Motor neuron (in vitro differentiated cells): Measurements from ENCODE around the gene MB. TPM values are rescaled to one million over a fixed set of nuclear protein-coding genes. Genes with fewer than 3 reads are reported as not detected.

Experiments
- ATAC-seq, 8 experiments: fragments of 200-7000 bp; cut with Tn5 transposase; replicated peaks in 6 of 8; 2 replicates each; pipeline ENCODE4 v1.8.0; 2021; ENCODE audit warnings: mild to moderate bottlenecking in 8 of 8, moderate library complexity in 8 of 8
- H3K27ac ChIP-seq, 2 donors: fragments of 250-450 bp; sonication (Bioruptor Pico); 2 replicates each; pipeline ENCODE4 v1.9.0; 2021; ENCODE audit warnings: antibody characterized with exemption in 2 of 2, mild to moderate bottlenecking in 2 of 2, moderate library complexity in 1 of 2
- H3K4me1 ChIP-seq, 2 donors: fragments of 250-450 bp; sonication (Bioruptor Pico); replicated peaks in 1 of 2; 2 replicates each; pipeline ENCODE4 v1.6.1; 2021; ENCODE audit warnings: antibody characterized with exemption in 2 of 2, mild to moderate bottlenecking in 2 of 2, moderate library complexity in 1 of 2
- H3K4me3 ChIP-seq, 5 donors: fragments of 250-450 bp; sonication (Bioruptor Pico); 2 replicates each; pipeline ENCODE4 v1.9.0; 2021; ENCODE audit warnings: antibody characterized with exemption in 5 of 5, mild to moderate bottlenecking in 5 of 5, moderate library complexity in 4 of 5
- WGBS, 10 experiments: fragments of 450-650 bp; shearing (Covaris generic); methylation state at CpG; one replicate each; pipeline ENCODE4 v1.0.0; 2022; 5-methylcytosine and 5-hydroxymethylcytosine counted together
- in situ Hi-C, 9 experiments: fragments of 400-800 bp; cut with MboI; loops; one replicate each; pipeline ENCODE4 v1.15.0; 2021; ENCODE audit warnings: low sequenced_read_pairs in 9 of 9, low pct_unique_long_range_greater_than_20kb in 2 of 9; ENCODE audit not compliant: unreplicated experiment in 9 of 9
- total RNA-seq, 8 experiments: library from RNA; unstranded; fragments of 300-600 nt; gene quantifications; 2 replicates each; pipeline versions ENCODE4 v1.2.3 to v1.2.4, GENCODE V29; 2022

MB gene
- total RNA-seq, 8 experiments from 2014 or later, result 0.73 to 1.5 (median 0.76) TPM; not detected in 5

DNA sequence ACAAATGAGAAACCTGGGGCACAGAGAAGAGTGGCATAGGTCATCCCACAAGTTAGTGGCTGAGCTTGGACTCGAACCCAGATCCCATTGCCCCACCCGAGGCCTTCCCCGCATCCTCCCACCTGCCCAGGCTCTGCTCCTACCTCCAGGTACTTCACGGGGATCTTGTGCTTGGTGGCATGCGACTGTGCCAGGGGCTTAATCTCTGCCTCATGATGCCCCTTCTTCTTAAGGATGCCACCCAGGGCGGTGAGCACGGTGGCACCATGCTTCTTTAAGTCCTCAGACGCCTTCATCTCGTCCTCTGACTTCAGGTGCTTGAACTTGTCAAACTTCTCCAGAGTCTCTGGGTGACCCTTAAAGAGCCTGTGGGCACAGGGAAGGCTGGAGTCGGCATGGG, 6.4 kb downstream of the MB start:
- ATAC-seq, result no peak
- WGBS, 10 experiments, result 40 to 77% (median 60%) methylated on average over 1 to 7 of the region's 10 CpGs; no CpG with 5 or more reads in 5 of the 10 experiments
- H3K27ac ChIP-seq, result no peak overlapping the region
- in situ Hi-C loops, result no loop called here
- H3K4me3 ChIP-seq, result no peak overlapping the region
- H3K4me1 ChIP-seq, result peaks cover 6 to 17% of the 10 kb centered on the region in 2 donors

DNA sequence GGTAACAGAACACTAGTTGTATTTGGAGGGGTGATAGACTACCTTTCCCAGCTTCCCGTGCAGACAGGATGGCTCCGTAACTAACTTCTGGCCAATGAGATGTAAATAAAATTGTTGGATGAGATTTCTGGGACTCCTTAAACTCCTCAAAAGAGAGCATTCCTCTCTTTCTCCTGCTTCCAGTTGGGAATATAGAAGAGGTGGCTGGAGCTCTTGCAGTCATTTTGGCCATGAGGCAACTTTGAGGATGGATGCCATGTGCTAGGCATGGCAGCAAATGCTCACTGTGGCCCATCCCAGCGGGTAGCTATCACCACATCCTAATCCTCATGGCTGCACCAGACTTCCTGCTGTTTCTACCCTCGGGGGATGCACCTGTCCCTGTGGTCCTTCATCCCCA, 7.4 kb downstream of the MB start:
- no peak overlapping the region for H3K27ac ChIP-seq
- ATAC-seq, result no peak
- H3K4me1 ChIP-seq, result peaks cover 12 to 18% of the 10 kb centered on the region in 2 donors
- 60 to 100% (median 81%) methylated on average over 1 to 3 of the region's 4 CpGs; no CpG with 5 or more reads in 4 of the 10 experiments for WGBS, 10 experiments
- in situ Hi-C loops, result no loop called here
- no peak overlapping the region for H3K4me3 ChIP-seq

DNA sequence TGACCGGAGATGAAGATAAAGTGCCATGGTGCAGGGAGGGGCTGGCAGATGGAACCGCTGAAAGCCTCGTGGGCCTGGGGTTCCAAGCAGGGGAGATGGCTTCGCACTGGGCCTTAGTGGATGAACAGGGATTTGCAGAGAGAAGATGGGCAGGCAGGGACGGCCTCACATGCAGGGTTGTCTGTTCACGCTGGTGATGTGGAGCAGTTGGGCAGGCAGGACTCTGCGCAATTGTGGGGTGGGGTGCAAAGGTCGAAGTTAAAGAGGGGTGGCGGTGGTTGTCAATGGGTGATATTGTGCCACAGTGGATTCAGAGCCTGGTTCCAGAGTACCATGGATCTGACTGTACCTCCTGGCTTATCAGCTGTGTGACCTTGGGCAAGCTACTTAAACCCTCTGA, 7.9 kb downstream of the MB start:
- H3K4me1 ChIP-seq, result peaks cover 12 to 18% of the 10 kb centered on the region in 2 donors
- no peak overlapping the region for H3K27ac ChIP-seq
- H3K4me3 ChIP-seq, result no peak overlapping the region
- no peak for ATAC-seq
- 65 to 93% (median 84%) methylated on average over 2 to 7 of the region's 9 CpGs; no CpG with 5 or more reads in 2 of the 10 experiments for WGBS, 10 experiments
- in situ Hi-C loops, result no loop called here

DNA sequence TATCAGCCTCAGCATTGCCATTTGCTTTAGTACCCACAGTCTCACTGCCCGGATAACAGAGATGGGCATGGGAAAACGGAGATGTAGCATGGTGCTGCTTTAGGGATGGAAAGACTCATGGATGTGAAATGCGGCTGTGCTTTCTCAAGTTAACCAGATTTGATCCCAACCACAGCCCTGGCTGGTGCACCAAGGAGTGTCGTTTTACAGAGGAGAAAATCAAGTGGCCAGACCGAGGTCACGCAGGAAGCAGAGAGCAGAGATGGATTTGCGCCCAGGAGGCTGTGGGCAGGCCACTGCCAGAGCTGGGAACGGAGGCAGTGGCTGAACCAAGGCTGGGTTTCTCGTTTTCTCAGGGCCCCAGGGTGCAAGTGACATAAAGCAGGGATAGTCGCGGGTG, 9.0 kb downstream of the MB start:
- no peak for ATAC-seq
- no peak overlapping the region for H3K27ac ChIP-seq
- in situ Hi-C loops, result no loop called here
- H3K4me3 ChIP-seq, result no peak overlapping the region
- WGBS, 10 experiments, result 69 to 88% (median 84%) methylated on average over 1 to 9 of the region's 11 CpGs; no CpG with 5 or more reads in 4 of the 10 experiments
- peaks cover 12 to 18% of the 10 kb centered on the region in 2 donors for H3K4me1 ChIP-seq

DNA sequence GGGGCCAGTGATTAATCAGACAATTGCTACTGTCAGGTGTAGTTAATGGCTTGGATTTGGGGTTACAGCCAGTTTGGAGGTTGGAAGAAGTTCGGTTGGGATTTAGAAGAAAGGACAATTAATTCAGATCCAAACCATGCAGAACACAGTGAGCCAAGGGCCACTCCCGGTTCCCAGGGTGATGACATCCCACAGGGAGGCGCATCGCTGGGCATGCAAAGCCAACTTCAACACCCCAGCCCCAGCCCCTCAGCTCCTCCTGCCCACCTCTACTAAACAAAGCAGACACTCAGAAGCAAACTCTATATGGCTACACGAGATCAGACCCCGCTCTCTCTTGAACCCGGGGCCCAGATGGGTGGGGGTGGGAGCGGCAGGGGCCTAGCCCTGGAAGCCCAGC, 10.2 kb downstream of the MB start:
- no peak overlapping the region for H3K4me3 ChIP-seq
- in situ Hi-C loops, result no loop called here
- 40 to 69% methylated on average over 1 to 2 of the region's 8 CpGs; no CpG with 5 or more reads in 8 of the 10 experiments for WGBS, 10 experiments
- peaks cover 12 to 18% of the 10 kb centered on the region in 2 donors for H3K4me1 ChIP-seq
- H3K27ac ChIP-seq, result no peak overlapping the region
- no peak for ATAC-seq

DNA sequence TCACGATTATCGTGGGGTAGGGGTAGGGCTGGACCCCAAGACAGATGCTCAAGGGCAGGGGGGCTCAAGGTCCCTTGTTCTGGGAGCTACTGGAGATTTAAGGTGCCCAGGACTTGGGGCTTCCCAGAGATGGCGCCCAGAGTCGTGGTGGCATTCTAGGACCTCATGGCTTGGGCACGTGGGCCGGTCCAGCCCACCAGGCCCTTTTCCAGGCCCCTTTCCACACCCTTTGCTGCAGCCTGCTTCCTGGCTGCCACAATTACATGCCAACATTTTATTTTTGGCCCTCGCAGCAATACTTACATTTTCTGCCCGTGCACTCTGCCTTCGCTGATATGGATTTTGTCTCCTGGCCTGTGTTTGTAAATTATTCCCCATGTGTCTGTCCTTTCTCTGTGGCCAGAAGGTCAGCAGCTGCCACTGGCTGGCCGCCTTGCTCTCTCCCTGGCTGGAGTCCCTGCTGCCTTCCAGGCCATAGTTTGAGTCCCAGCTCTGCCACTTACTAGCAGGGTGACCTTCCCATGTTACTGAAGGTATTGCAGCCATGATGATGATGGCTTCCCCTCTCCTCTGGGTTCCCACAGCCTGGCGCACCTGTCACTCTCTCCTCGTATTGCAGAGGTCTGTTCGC, 11.2 kb downstream of the MB start:
- in situ Hi-C loops, result no loop called here
- WGBS, 10 experiments, result 0 to 90% (median 81%) methylated on average over 1 to 8 of the region's 13 CpGs; no CpG with 5 or more reads in 2 of the 10 experiments
- ATAC-seq, result peak in 2 of 8 experiments; percentile 9 to 26
- peak overlapping the region in 1 of 2 donors; percentile 65 for H3K27ac ChIP-seq
- peaks cover 12 to 18% of the 10 kb centered on the region in 2 donors for H3K4me1 ChIP-seq
- no peak overlapping the region for H3K4me3 ChIP-seq

DNA sequence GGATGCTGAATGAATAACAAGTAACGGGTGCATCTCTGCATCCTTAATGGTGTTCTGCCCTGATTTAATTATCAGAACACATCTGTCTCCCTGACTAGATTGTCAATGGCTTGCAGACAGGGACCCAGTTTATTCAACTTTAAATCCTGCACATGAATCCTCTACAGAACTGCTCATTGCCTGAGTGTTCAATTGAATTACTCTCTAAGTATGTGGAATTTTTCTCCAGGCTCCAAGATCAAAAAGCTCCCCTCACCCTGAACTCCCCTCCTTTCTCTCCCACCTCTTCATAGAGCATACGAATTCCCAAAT, 11.8 kb downstream of the MB start:
- no peak overlapping the region for H3K4me3 ChIP-seq
- H3K4me1 ChIP-seq, result peaks cover 12 to 18% of the 10 kb centered on the region in 2 donors
- ATAC-seq, result peak in 4 of 8 experiments; percentile 12 to 63 (median 32)
- no peak overlapping the region for H3K27ac ChIP-seq
- in situ Hi-C loops, result no loop called here
- 52 to 100% (median 60%) methylated on average over 1 to 2 of the region's 2 CpGs; no CpG with 5 or more reads in 7 of the 10 experiments for WGBS, 10 experiments

DNA sequence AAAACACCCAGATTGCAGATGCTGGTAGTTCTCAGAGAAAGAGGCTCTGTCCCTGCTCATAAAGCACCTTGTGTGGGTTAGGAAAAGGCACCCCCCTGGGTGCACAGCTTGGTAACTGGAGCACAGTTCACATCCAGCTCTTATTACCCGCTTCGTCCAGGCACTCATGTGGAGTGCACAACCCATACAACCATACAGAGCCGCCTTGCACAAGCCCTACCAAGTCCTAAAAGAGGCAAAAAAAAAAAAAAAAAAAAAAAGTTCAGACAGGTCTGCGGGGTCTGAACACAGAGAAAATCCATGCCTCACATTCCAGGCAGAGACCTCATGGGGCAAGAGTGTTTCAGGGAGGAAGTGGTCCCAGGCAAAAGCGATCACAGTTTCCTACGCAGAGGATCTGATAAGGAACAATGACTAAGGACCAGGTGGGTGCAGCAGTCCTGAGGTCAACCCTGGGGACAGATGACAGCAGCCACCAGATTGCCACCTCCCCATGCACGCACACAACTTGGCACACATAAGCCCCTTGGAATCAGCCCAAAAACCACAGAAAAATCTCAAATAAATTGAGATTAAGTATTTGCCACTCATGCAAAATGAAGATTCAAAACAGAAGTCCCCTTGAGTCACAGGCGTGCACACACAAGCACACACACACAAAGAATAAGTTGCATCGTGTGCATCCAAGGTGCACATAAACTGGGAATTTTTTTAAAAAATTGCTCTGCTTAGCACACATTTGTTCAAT, 12.3 kb downstream of the MB start:
- in situ Hi-C loops, result no loop called here

DNA sequence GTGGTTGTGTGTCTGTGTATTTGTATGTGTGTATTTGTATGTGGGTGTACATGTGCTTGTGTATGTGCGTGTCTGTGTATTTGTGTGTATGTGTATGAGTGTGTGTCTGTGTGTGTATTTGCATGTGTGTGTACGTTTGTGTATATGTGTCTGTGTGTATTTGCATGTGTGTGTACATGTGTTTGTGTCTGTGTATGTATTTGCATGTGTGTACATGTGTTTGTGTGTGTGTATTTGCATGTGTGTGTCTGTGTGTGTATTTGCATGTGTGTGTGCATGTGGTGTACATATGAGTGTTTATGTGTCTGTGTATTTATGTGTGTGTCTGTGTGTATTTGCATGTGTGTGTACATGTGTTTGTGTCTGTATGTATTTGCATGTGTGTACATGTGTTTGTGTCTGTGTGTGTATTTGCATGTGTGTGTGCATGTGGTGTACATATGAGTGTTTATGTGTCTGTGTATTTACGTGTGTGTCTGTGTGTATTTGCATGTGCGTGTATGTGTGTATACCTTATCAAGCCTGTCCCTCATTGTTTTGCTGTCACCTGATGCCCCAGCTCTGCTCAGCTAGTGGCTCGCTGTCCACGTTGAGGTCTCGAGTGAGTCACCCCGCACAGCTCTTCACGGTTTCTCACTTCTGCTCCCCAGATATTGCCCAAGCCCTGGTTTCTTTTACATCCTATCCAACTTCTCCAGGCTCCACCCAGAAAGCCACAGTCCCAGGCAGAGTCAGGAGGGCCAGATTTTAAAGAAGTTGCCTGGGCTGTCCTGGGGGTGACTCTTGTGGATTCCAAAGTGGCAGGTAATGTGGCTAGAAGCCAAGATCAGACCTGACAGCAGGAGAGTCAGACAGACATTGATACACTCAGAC, 15.2 kb downstream of the MB start:
- ATAC-seq, result peak in 7 of 8 experiments; percentile 52 to 85 (median 61)
- Histone ChIP-seq H3K27ac (no peak overlapping the region), H3K4me3 (no peak overlapping the region), H3K4me1 (peaks cover 12 to 18% of the 10 kb centered on the region in 2 donors)
- 20 to 100% (median 67%) methylated on average over 1 to 7 of the region's 9 CpGs for WGBS, 10 experiments
- in situ Hi-C loops, result no loop called here

More for the DNA sequence above, 12.3 kb downstream of the MB start:
- H3K27ac ChIP-seq, result no peak overlapping the region
- H3K4me1 ChIP-seq, result peaks cover 12 to 18% of the 10 kb centered on the region in 2 donors
- 7 to 100% (median 70%) methylated on average over 1 to 6 of the region's 9 CpGs for WGBS, 10 experiments
- no peak for ATAC-seq
- H3K4me3 ChIP-seq, result no peak overlapping the region

DNA sequence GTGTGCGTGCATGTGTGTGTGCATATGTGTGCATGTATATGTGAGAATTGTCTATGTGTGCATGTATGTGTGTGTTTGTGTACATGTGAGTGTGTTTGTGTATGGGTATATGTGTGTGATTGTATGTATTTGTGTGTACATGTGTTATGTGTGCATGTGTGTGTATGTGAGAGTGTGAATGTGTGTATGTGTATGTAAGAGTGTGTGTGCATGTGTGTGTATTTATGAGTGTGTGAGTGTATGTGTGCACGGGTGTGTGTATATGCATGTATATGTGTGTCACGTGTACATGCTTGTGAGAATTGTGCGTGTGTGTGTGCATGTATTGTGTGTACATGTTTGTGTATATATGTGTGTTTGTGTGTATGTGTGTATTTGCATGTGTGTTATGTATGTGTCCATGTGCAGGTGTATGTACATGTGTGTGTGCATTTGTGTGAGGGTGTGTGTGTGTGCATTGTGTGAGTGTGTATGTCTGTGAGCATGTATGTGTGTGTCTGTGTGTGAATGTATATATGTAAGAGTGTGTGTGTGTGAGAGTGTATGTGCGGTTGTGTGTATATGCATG, 16.0 kb downstream of the MB start:
- in situ Hi-C loops, result no loop called here
- ATAC-seq, result no peak
- 25 to 100% (median 87%) methylated on average over 1 to 5 of the region's 5 CpGs; no CpG with 5 or more reads in 2 of the 10 experiments for WGBS, 10 experiments
- H3K4me3 ChIP-seq, result no peak overlapping the region
- peaks cover 8 to 10% of the 10 kb centered on the region in 2 donors for H3K4me1 ChIP-seq
- H3K27ac ChIP-seq, result no peak overlapping the region

DNA sequence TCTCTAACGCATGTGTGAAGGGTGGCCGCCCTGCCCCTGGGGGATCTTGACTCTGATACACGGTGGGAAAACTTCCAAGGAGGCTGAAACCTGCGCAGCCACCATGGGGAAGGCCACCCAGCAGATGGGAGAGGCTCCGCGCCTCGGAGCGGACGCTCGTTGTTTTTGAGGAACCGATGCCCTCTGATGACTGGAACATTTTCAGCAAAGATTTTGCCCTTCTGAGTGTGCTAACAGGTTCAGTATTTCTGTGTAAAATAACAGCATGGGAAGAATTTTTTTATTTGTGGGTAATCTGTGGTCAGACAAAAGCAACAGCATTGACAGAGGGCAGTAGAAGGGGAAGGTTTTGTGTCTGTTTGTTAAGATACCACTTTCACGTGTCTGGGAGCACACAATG, 16.7 kb downstream of the MB start:
- H3K27ac ChIP-seq, result no peak overlapping the region
- 67 to 100% (median 94%) methylated on average over 1 to 8 of the region's 12 CpGs; no CpG with 5 or more reads in 5 of the 10 experiments for whole genome bisulfite sequencing, 10 experiments
- no peak for ATAC-seq
- in situ Hi-C loops, result no loop called here
- H3K4me3 ChIP-seq, result no peak overlapping the region
- H3K4me1 ChIP-seq, result peaks cover 4 to 5% of the 10 kb centered on the region in 2 donors

DNA sequence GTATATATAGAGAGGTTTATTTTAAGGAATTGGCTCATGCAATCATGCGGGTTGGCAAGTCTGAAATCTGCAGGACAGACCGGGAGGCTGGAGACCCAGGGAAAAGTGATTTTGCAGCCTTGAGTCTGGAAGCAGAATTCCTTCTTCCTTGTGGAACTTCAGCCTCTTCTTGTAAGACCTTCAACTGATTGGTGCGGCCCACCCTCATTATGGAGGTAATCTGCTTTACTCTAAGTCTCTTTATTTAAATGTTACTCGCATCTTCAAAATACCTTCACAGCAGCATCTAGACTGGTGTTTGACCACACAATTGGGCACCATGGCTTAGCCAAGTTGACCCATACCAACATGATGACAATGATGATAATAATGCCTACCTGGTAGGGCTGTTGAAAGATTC, 17.8 kb downstream of the MB start:
- WGBS, 10 experiments, result 80 to 100% (median 92%) methylated on average over 1 to 3 of the region's 4 CpGs
- in situ Hi-C loops, result loop anchor here in 4 of 9 experiments (25.0 kb wide), 1 partner anchor 162 kb away; no protein-coding TSS in a partner anchor
- ATAC-seq, result no peak

More for the DNA sequence above, 17.8 kb downstream of the MB start:
- H3K27ac ChIP-seq, result no peak overlapping the region
- no peaks in the 10 kb centered on the region for H3K4me1 ChIP-seq
- H3K4me3 ChIP-seq, result no peak overlapping the region
